K562 (cell line): ENCODE data around the gene IRF2. TPM values are rescaled to one million over a fixed set of nuclear protein-coding genes. Genes with fewer than 3 reads are reported as not detected.

ENCODE experiments used
- ATAC-seq: fragments of 200-7000 bp; cut with Tn5 transposase; 3 replicates; pipeline ENCODE4 v1.9.1; 2020; ENCODE audit warnings: moderate library complexity
- BruUV-seq: library from RNA; stranded (reverse); fragments of 400-500 nt; replicated peaks from 2 replicates; lab custom pipeline; 2021; lab: Mats Ljungman, UMichigan
- CTCF ChIA-PET: fragments of 300-600 bp; formaldehyde crosslinking; extraction: SDS; loops from one replicate; lab custom pipeline; 2021; ENCODE audit warnings: low intra/inter-chr PET ratio; lab: Yijun Ruan, JAX
- POLR2A ChIA-PET: fragments of 300-600, 350-650 bp; sonication (Branson Sonifier 250); formaldehyde crosslinking; extraction: SDS; loops from one replicate; lab custom pipeline; 2021; ENCODE audit warnings: antibody characterized with exemption, inconsistent platforms; lab: Yijun Ruan, JAX
- DNase-seq, 4 experiments: peaks; one replicate each; pipeline versions ENCODE4 v3.0.0 to v3.0.0-alpha.2; 2011 to 2018; ENCODE audit warnings: low spot score in 3 of 4, mixed read lengths in 3 of 4; ENCODE audit errors: extremely low read depth in 1 of 4
- FAIRE-seq: peaks from 2 replicates; lab custom pipeline; 2011; peaks lifted over from hg19 to GRCh38; lab: Jason Lieb, UNC
- H2AFZ ChIP-seq: 2 replicates; pipeline ENCODE4 v1.6.0; 2011; ENCODE audit warnings: low read depth, low read length, control low read depth, inconsistent platforms
- H3K27ac ChIP-seq: fragments of 200-600 bp; 3 replicates; pipeline ENCODE4 v1.8.0; 2011; ENCODE audit warnings: low read depth, mild to moderate bottlenecking, control low read depth, inconsistent platforms, low read length, moderate library complexity, mixed read lengths; ENCODE audit errors: extremely low read depth
- H3K27me3 ChIP-seq, 2 experiments: fragments of 300-600 bp in 1 of 2; 2 replicates in 1 of 2; 3 replicates in 1 of 2; pipeline versions ENCODE4 v1.6.0 to v1.8.0; 2011; ENCODE audit warnings: inconsistent platforms in 2 of 2, low read length in 2 of 2, mild to moderate bottlenecking in 1 of 2, mixed read lengths in 1 of 2, moderate library complexity in 1 of 2; ENCODE audit not compliant: control insufficient read depth in 2 of 2, insufficient read depth in 2 of 2
- H3K36me3 ChIP-seq: fragments of 300-600 bp; 3 replicates; pipeline ENCODE4 v1.8.0; 2011; ENCODE audit warnings: mild to moderate bottlenecking, low read length, inconsistent platforms; ENCODE audit not compliant: control insufficient read depth, insufficient read depth
- H3K4me1 ChIP-seq, 2 experiments: fragments of 200-600 bp in 1 of 2; replicated peaks in 1 of 2; 2 replicates in 1 of 2; 3 replicates in 1 of 2; pipeline versions ENCODE4 v1.5.1 to v1.8.0; 2011; ENCODE audit warnings: inconsistent platforms in 2 of 2, low read length in 2 of 2, mild to moderate bottlenecking in 1 of 2, mixed read lengths in 1 of 2, moderate library complexity in 1 of 2; ENCODE audit not compliant: control insufficient read depth in 2 of 2, insufficient read depth in 2 of 2
- H3K4me2 ChIP-seq: 2 replicates; pipeline ENCODE4 v1.6.1; 2011; ENCODE audit warnings: low read length, control low read depth, inconsistent platforms, mixed read lengths; ENCODE audit not compliant: insufficient read depth
- H3K4me3 ChIP-seq: fragments of 200-600 bp; sonication (generic), shearing (Covaris generic); 2 replicates; pipeline ENCODE4 v1.5.1; 2016; ENCODE audit warnings: control low read depth, inconsistent platforms
- H3K79me2 ChIP-seq: fragments of 200-600 bp; 3 replicates; pipeline ENCODE4 v1.8.0; 2011; ENCODE audit warnings: low read length, inconsistent platforms; ENCODE audit not compliant: control insufficient read depth, insufficient read depth
- H3K9ac ChIP-seq, 2 experiments: 2 replicates each; pipeline versions ENCODE4 v1.6.0 to v1.6.1; 2011; ENCODE audit warnings: low read depth in 2 of 2, low read length in 2 of 2, control low read depth in 1 of 2, inconsistent platforms in 1 of 2, mild to moderate bottlenecking in 1 of 2, mixed read lengths in 1 of 2; ENCODE audit not compliant: insufficient read depth in 1 of 2
- H3K9me1 ChIP-seq: one replicate; pipeline ENCODE4 v1.6.0; 2011; ENCODE audit warnings: inconsistent platforms, mild to moderate bottlenecking, low read length, moderate library complexity; ENCODE audit not compliant: control insufficient read depth, insufficient read depth
- H3K9me3 ChIP-seq: replicated peaks from 2 replicates; pipeline ENCODE4 v1.5.1; 2011; ENCODE audit warnings: low read depth, low read length, inconsistent platforms; ENCODE audit not compliant: control insufficient read depth, insufficient read depth
- H4K20me1 ChIP-seq: replicated peaks from 2 replicates; pipeline ENCODE4 v1.6.1; 2011; ENCODE audit warnings: low read length, inconsistent platforms, mixed read lengths; ENCODE audit not compliant: control insufficient read depth, insufficient read depth
- HIVEP1 ChIP-seq: fragments of 250-450 bp; sonication (Bioruptor Pico); IDR thresholded peaks from 2 replicates; pipeline ENCODE4 v1.4.0; 2020; ENCODE audit warnings: mild to moderate bottlenecking
- MCM5 ChIP-seq: fragments of 450-650 bp; IDR thresholded peaks from 2 replicates; pipeline ENCODE4 v1.6.1; 2016; ENCODE audit warnings: low read depth
- RERE ChIP-seq: sonication (generic); formaldehyde crosslinking; IDR thresholded peaks from 2 replicates; pipeline ENCODE4 v1.8.0; 2023; ENCODE audit warnings: missing genetic modification reagents, mild to moderate bottlenecking, borderline replicate concordance
- TSHZ1 ChIP-seq: fragments of 250-450 bp; sonication (Bioruptor Pico); IDR thresholded peaks from 2 replicates; pipeline ENCODE4 v1.4.0; 2020; ENCODE audit warnings: mild to moderate bottlenecking, moderate library complexity
- ZNF133 ChIP-seq: fragments of 250-450 bp; sonication (Bioruptor Pico); IDR thresholded peaks from 2 replicates; pipeline ENCODE4 v1.4.0; 2020; ENCODE audit warnings: mild to moderate bottlenecking
- ZNF174 ChIP-seq: fragments of 250-450 bp; sonication (Bioruptor Pico); IDR thresholded peaks from 2 replicates; pipeline ENCODE4 v1.4.0; 2020; ENCODE audit warnings: mild to moderate bottlenecking
- WGBS: fragments of 100-300 bp; shearing (Covaris generic); methylation state at CpG from one replicate; pipeline ENCODE4 v1.1.6; 2016; ENCODE audit warnings: low coverage, mixed read lengths; ENCODE audit not compliant: insufficient coverage; ENCODE audit errors: missing lambda C conversion rate; 5-methylcytosine and 5-hydroxymethylcytosine counted together
- in situ Hi-C: fragments of 300-500 bp; cut with MboI; formaldehyde crosslinking; loops from 4 replicates; pipeline ENCODE4 v1.15.0; 2018; ENCODE audit warnings: inconsistent platforms, mixed read lengths
- intact Hi-C: fragments of 100-400 bp; cut with micrococcal nuclease; formaldehyde crosslinking; loops from 2 replicates; pipeline ENCODE4 v1.14.2; 2022
- polyA plus RNA-seq, 8 experiments: library from polyadenylated mRNA; depleted of rRNA in 4 of 8; stranded (reverse) in 5 of 8; unstranded in 3 of 8; fragments of >200 nt; fragmentation: Nextera tagmentation in 2 of 8; fragmentation: Illumina TruSeq in 1 of 8; extraction: Ambion mirVana in 2 of 8; extraction: Trizol in 1 of 8; gene quantifications; 2 replicates each; pipeline versions ENCODE4 v1.2.1 to v1.2.3, GENCODE V29; 2011 to 2014; ENCODE audit warnings: inconsistent platforms in 1 of 8, missing spikeins in 1 of 8
- total RNA-seq, 7 experiments: library from RNA; depleted of rRNA in 6 of 7; stranded (reverse); fragments of >200 nt in 6 of 7; fragmentation: Illumina TruSeq in 2 of 7; extraction: Trizol in 2 of 7; gene quantifications; 2 replicates each; pipeline versions ENCODE4 v1.2.1 to v1.2.3, GENCODE V29; 2011 to 2021; ENCODE audit warnings: low replicate concordance in 1 of 7

IRF2 gene
- total and polyA plus RNA-seq, 9 of the 15 experiments (the other 6 are each of a cell fraction or from before 2014, with no cell fraction given): 7.1 to 17.1 (median 11.3) TPM

- Histone ChIP-seq H3K4me2 (no peak overlapping the region), H4K20me1 (no peaks in the 10 kb centered on the region), H3K9ac (no peak overlapping the region), H3K27me3 (no peaks in the 10 kb centered on the region), H3K27ac (no peak overlapping the region), H2AFZ (no peak overlapping the region), H3K4me3 (no peak overlapping the region), H3K79me2 (no peaks in the 10 kb centered on the region), H3K9me3 (no peaks in the 10 kb centered on the region), H3K9me1 (no peaks in the 10 kb centered on the region), H3K4me1 (no peaks in the 10 kb centered on the region; a peak in 1 of 5 replicates), H3K36me3 (peaks cover 19% of the 10 kb centered on the region; the same call in 2 of the 3 replicates)
- no TSS peak for BruUV-seq
- CTCF ChIA-PET: no interaction called here
- FAIRE-seq (peak; percentile 29), ATAC-seq (no peak), DNase-seq (no peak)
- TF ChIP-seq ZNF174 (CRISPR knock-in tag) (no peak), RERE (CRISPR knock-in tag) (no peak), MCM5 (no peak), ZNF133 (CRISPR knock-in tag) (no peak), TSHZ1 (CRISPR knock-in tag) (no peak), HIVEP1 (CRISPR knock-in tag) (no peak)
- in situ Hi-C loops: no loop called here
- intact Hi-C loops: no loop called here
- WGBS: 47% methylated on average over 1 of the region's 1 CpG
- POLR2A ChIA-PET: no interaction called here
These were observed 71.0 kb downstream of the IRF2 start for GRCh38 chr4:184403384-184403781.
